ENCODE results near the gene LYRM4.

LYRM4 gene

DNA sequence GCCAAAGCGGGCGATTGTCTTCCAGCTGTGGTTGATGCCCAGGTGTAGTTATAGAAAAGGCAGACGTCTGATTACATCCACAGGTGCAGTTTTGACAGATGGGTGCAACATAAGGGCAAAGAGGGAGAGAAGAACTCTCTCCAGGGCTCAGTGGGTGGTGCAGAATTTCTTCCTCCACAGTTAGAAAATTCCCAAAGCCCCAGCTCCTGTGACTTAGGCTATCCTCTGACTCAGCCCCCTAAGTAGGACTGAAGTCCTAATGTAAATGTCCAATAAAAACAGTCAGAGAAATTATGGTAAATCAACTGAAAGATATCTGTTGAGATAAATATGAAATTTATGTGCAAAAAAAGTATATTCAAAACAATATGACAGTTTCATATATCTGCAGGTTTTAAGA lies 31.4 kb downstream of the LYRM4 start:
- in situ Hi-C loops (cut with HindIII; ENCODE audit: low sequenced_read_pairs): no loop called here
- TF ChIP-seq, protein P1, sequence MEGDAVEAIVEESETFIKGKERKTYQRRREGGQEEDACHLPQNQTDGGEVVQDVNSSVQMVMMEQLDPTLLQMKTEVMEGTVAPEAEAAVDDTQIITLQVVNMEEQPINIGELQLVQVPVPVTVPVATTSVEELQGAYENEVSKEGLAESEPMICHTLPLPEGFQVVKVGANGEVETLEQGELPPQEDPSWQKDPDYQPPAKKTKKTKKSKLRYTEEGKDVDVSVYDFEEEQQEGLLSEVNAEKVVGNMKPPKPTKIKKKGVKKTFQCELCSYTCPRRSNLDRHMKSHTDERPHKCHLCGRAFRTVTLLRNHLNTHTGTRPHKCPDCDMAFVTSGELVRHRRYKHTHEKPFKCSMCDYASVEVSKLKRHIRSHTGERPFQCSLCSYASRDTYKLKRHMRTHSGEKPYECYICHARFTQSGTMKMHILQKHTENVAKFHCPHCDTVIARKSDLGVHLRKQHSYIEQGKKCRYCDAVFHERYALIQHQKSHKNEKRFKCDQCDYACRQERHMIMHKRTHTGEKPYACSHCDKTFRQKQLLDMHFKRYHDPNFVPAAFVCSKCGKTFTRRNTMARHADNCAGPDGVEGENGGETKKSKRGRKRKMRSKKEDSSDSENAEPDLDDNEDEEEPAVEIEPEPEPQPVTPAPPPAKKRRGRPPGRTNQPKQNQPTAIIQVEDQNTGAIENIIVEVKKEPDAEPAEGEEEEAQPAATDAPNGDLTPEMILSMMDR (IDR thresholded peaks at IDR 0.05; ENCODE audit: low read depth, low read length): no peak
- no peak overlapping the region for H3K4me3 ChIP-seq (ENCODE audit: low read depth, low read length)
- DNase-seq (ENCODE audit: low read depth, low spot score): no peak

DNA sequence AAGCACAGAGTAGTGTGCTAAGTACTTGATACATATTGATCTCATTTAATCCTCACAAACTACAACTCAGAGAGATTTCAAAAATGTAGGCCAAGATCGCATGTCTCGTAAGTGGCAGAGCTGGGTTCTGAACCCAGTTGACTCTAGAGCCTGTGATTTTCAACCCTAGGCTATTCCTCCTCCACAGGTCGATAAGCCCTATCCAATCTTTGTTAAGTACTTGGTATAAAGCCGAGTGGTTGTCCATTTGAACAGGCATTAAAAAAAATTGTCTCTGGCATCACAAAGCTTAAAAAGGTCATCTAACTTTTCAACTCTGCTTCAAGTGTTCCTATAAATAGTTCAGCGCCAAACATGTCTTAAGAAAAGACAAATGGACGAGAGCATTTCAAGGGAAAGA lies 37.4 kb downstream of the LYRM4 start:
- no peak overlapping the region for H3K4me3 ChIP-seq (ENCODE audit: low read depth, low read length)
- in situ Hi-C loops (cut with HindIII; ENCODE audit: low sequenced_read_pairs): no loop called here
- TF ChIP-seq, protein P1 (IDR thresholded peaks at IDR 0.05; ENCODE audit: low read depth, low read length): no peak
- no peak for DNase-seq (ENCODE audit: low read depth, low spot score)

DNA sequence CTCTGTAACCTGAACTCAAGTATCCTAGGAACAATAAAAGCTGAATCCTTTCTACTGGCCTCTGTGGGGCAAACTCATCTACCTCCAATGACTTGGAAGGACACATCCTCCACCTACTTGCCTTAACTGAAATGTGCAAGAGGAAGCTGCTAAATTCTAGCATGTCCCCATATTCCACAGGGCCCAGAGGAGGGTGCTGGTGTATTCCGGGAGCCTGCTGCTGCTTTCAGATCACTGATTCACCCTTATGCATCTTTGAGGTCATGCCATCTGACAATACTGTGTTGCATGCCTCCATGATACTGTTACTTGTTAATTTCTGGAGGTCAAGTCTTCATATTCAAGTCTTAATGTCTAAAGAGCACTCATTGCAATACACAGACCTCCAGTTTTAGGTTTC lies 40.3 kb downstream of the LYRM4 start:
- no peak overlapping the region for H3K4me3 ChIP-seq (ENCODE audit: low read depth, low read length)
- TF ChIP-seq, protein P1 (IDR thresholded peaks at IDR 0.05; ENCODE audit: low read depth, low read length): no peak
- no peak for DNase-seq (ENCODE audit: low read depth, low spot score)
- in situ Hi-C loops (cut with HindIII; ENCODE audit: low sequenced_read_pairs): no loop called here

DNA sequence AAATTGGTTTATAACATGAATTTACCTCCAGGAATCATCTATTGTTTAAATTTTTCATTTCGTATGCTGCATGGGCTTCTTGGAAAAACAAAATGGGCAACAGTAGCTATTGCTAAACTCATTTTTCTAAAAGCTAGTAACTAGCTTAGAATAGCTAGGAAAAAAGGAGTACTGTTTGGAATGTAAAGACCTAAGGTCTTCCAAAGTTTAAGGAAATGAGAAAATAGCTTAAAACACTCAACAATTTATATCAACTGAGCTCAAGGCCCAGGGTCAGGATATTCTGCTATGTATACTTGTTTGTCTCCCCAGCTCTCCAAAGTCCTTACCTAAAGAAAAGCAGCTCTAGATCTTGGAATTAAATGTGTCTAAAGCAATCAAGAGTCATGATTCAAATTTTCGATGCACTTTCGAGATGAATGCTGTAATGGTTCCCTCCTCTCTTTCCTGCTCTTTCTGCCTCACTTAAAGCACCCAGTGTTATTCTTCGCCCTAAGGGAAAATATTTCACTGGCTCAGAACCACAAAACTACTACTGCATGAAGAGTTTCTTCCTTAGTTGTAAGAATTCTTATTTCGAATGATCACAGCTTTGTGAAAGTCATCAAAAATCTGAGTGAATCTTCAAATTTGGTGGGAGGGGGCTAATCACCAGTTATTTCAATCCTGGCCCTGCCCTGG lies 41.6 kb downstream of the LYRM4 start:
- H3K4me3 ChIP-seq (ENCODE audit: low read depth, low read length): no peak overlapping the region
- in situ Hi-C loops (cut with HindIII; ENCODE audit: low sequenced_read_pairs): no loop called here
- DNase-seq (ENCODE audit: low read depth, low spot score): no peak
- TF ChIP-seq, protein P1 (IDR thresholded peaks at IDR 0.05; ENCODE audit: low read depth, low read length): no peak

DNA sequence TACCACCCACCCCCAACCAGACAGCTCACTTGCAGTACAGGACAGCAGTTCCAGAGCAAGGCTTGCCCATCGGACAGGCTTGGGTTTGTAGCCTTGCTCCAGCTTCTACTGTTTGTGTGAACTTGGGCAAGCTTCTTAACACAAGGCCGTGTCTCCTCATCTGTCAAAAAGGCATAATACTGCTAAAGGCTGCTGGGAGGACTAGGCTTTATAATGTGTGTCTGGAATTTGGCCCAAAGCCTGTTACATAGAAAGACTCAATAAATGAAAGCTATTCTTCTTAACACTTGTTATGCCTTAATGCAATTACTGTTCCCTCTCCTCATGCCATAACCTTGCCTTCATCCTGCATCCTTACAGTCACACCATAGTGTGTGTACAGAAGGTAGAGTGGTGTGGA lies 43.4 kb downstream of the LYRM4 start:
- in situ Hi-C loops (cut with HindIII; ENCODE audit: low sequenced_read_pairs): no loop called here
- TF ChIP-seq, protein P1 (IDR thresholded peaks at IDR 0.05; ENCODE audit: low read depth, low read length): no peak
- DNase-seq (ENCODE audit: low read depth, low spot score): no peak
- H3K4me3 ChIP-seq (ENCODE audit: low read depth, low read length): no peak overlapping the region

DNA sequence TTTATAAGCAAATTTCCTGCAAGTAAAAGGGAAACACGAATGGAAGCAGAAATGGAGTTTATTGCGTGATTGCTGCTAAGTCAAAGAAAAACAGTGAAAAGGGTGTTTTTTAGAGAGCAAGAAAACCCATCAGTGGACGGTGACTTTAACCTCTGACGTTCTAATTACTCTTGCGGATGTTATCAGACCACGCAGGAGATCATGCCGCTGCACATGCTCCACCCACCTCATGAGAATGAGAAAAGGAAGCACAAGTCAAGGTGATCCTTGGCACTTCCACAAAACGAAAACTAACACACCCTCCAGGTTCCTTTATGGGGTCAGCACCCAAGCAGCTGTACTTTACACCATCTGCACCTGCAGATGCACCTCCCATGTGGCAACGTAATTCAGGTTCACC lies 45.0 kb downstream of the LYRM4 start:
- in situ Hi-C loops (cut with HindIII; ENCODE audit: low sequenced_read_pairs): no loop called here
- TF ChIP-seq, protein P1 (IDR thresholded peaks at IDR 0.05; ENCODE audit: low read depth, low read length): no peak
- no peak overlapping the region for H3K4me3 ChIP-seq (ENCODE audit: low read depth, low read length)
- DNase-seq (ENCODE audit: low read depth, low spot score): no peak

Data from astrocyte of the spinal cord (primary cell).